ENCODE results near the gene CD44. TPM values are rescaled to one million over a fixed set of nuclear protein-coding genes. Genes with fewer than 3 reads are reported as not detected.

CD44 gene
- total RNA-seq, 6 experiments from 2014 or later: 12.2 to 64.1 (median 22.9) TPM

GRCh38 chr11:35259529-35259928, 120.6 kb downstream of the CD44 start:
- Histone ChIP-seq H3K4me1 (peaks cover 0 to 18% (median 0%) of the 10 kb centered on the region in 4 donors), H3K27ac (no peak overlapping the region), H3K36me3 (peaks cover 0 to 9% (median 0%) of the 10 kb centered on the region in 4 donors), H3K4me3 (no peak overlapping the region), H3K9me3 (no peaks in the 10 kb centered on the region), H3K27me3 (no peaks in the 10 kb centered on the region)
- TF ChIP-seq, protein P1, sequence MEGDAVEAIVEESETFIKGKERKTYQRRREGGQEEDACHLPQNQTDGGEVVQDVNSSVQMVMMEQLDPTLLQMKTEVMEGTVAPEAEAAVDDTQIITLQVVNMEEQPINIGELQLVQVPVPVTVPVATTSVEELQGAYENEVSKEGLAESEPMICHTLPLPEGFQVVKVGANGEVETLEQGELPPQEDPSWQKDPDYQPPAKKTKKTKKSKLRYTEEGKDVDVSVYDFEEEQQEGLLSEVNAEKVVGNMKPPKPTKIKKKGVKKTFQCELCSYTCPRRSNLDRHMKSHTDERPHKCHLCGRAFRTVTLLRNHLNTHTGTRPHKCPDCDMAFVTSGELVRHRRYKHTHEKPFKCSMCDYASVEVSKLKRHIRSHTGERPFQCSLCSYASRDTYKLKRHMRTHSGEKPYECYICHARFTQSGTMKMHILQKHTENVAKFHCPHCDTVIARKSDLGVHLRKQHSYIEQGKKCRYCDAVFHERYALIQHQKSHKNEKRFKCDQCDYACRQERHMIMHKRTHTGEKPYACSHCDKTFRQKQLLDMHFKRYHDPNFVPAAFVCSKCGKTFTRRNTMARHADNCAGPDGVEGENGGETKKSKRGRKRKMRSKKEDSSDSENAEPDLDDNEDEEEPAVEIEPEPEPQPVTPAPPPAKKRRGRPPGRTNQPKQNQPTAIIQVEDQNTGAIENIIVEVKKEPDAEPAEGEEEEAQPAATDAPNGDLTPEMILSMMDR (IDR thresholded peaks at IDR 0.05): no peak
- no peak for TF ChIP-seq POLR2A (IDR thresholded peaks at IDR 0.05)
- ATAC-seq (no peak), DNase-seq (no peak)
- intact Hi-C loops (cut with DNase I): no loop called here
- 92% methylated on average over 2 of the region's 2 CpGs for WGBS (ENCODE audit: insufficient coverage, low coverage, low lambda C conversion rate, missing lambda C conversion rate)

- Histone ChIP-seq H3K9me3 (no peaks in the 10 kb centered on the region), H3K4me3 (no peak overlapping the region), H3K27ac (no peak overlapping the region), H3K36me3 (peaks cover 0 to 18% (median 0%) of the 10 kb centered on the region in 4 donors), H3K4me1 (peaks cover 0 to 13% (median 0%) of the 10 kb centered on the region in 4 donors), H3K27me3 (no peaks in the 10 kb centered on the region)
- WGBS (ENCODE audit: insufficient coverage, low coverage, low lambda C conversion rate, missing lambda C conversion rate): 75% methylated on average over 10 of the region's 10 CpGs
- ATAC-seq (no peak), DNase-seq (no peak)
- no peak for TF ChIP-seq POLR2A (IDR thresholded peaks at IDR 0.05)
- TF ChIP-seq, protein P1 (IDR thresholded peaks at IDR 0.05): no peak
- intact Hi-C loops (cut with DNase I): no loop called here
Observed at GRCh38 chr11:35260342-35260985, 121.5 kb downstream of the CD44 start.

DNA sequence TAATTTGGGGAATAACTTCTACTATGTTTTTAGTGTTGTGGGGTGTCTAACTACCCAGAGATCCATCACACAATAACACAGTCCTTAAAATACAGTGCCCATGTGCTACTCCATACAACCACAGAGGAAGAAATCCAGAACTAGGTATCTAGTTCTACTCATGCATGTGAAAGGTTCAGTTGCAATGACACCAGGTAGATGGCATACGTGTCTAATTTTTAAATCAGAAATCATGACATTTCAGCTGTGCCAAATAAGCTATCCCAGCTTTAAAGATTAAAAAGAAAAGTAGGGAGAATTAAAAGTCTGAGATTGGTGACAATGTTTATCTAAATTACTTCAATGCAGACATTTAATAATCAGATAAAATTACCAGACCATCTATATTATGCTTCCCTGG, 122.2 kb downstream of the CD44 start:
- Histone ChIP-seq H3K4me1 (peaks cover 0 to 5% (median 0%) of the 10 kb centered on the region in 4 donors), H3K27ac (no peak overlapping the region), H3K27me3 (no peaks in the 10 kb centered on the region), H3K36me3 (peaks cover 0 to 23% (median 0%) of the 10 kb centered on the region in 4 donors), H3K4me3 (no peak overlapping the region), H3K9me3 (no peaks in the 10 kb centered on the region)
- ATAC-seq (peak in 1 of 4 donors; percentile 45), DNase-seq (no peak)
- TF ChIP-seq POLR2A (IDR thresholded peaks at IDR 0.05): no peak
- TF ChIP-seq, protein P1 (IDR thresholded peaks at IDR 0.05): peak in 2 of 4 donors; percentile 18 to 23
- intact Hi-C loops (cut with DNase I): no loop called here
- 80% methylated on average over 1 of the region's 1 CpG for WGBS (ENCODE audit: insufficient coverage, low coverage, low lambda C conversion rate, missing lambda C conversion rate)

DNA sequence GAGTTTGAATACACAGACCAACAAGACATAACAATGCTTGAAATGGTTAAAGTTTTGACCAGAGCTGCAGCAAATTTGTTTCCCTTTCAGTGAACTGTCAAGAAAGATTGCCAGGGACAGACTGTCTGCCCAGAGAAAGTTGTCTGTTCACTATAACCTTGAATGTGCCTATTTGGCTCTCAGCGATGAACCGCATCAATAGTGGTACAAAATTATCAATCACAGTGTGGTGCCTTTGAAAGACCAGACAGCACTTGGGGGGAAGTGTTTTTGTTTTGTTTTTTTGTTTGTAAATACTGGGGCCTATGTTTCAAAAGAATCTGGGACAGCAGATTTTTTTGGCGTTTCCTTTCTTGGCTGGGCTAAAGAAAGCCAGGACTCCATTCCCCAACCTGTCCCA, 123.1 kb downstream of the CD44 start:
- H3K36me3 ChIP-seq: peaks cover 0 to 23% (median 0%) of the 10 kb centered on the region in 4 donors
- no peak overlapping the region for H3K27ac ChIP-seq
- no peak for ATAC-seq
- no peaks in the 10 kb centered on the region for H3K9me3 ChIP-seq
- no peak for DNase-seq
- 83% methylated on average over 1 of the region's 3 CpGs for WGBS (ENCODE audit: insufficient coverage, low coverage, low lambda C conversion rate, missing lambda C conversion rate)
- H3K4me1 ChIP-seq: no peaks in the 10 kb centered on the region
- no peak overlapping the region for H3K4me3 ChIP-seq
- H3K27me3 ChIP-seq: no peaks in the 10 kb centered on the region
- intact Hi-C loops (cut with DNase I): no loop called here
- no peak for TF ChIP-seq POLR2A (IDR thresholded peaks at IDR 0.05)
- TF ChIP-seq, protein P1 (IDR thresholded peaks at IDR 0.05): no peak

All from right lobe of liver (tissue), 6 donors.